AG10803 (cell line): ENCODE data around the gene IQGAP3.

Source experiments
- DNase-seq: peaks from one replicate; pipeline ENCODE4 v3.0.0; 2010; ENCODE audit warnings: low read depth
- H3K4me3 ChIP-seq: 2 replicates; pipeline ENCODE4 v1.5.1; 2011; ENCODE audit warnings: mild to moderate bottlenecking, low read length, control low read depth
- TF ChIP-seq, protein P1 (sequence below): conservative IDR thresholded peaks from 2 replicates; pipeline ENCODE4 v1.5.1; 2011; ENCODE audit warnings: mild to moderate bottlenecking, low read length, control low read depth, inconsistent platforms

The IQGAP3 gene

DNA sequence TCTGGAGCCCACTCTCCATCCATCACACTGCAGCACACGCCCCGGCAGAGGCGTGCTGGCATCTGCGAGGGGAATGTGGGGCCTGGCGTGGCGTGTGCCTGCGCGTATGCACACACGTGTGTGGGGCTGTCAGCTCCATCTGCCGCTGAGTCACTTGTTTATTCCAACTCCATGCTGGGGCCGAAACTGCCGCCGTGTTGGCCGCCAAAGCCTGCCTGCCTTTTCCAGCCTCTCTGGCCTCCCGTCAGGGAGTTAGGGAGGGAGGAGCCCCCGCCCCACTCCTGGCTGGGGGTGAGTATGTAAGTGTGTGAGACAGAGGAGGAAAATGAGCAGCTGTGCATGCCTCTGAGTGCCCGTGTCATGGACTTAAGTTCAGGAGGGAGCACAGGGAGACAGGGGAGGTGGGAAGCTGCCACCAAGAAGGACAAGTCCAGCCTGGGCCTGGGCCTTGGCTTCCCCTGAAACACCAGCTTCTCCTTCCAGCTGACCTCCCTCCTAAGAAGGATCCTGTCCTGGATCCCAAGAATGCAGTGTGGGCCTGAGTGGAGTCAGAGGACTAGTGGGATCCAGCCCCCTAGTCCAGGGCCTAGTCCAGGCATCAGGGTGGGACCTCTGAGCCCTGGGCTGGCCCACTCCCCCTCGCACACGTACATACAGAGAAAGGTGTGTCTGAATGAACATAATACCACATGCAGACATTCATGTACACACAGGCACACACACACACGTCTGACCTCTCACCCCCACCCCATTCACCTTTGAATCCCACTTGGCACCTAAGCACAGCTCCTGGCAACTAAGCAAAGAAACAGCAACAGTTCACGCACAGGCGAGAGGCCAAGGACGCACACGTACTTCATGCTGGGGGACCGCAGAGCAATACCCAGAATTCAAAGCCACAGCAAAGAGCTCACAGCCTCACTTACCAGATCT, 96.5 kb downstream of the IQGAP3 start:
- TF ChIP-seq, protein P1, sequence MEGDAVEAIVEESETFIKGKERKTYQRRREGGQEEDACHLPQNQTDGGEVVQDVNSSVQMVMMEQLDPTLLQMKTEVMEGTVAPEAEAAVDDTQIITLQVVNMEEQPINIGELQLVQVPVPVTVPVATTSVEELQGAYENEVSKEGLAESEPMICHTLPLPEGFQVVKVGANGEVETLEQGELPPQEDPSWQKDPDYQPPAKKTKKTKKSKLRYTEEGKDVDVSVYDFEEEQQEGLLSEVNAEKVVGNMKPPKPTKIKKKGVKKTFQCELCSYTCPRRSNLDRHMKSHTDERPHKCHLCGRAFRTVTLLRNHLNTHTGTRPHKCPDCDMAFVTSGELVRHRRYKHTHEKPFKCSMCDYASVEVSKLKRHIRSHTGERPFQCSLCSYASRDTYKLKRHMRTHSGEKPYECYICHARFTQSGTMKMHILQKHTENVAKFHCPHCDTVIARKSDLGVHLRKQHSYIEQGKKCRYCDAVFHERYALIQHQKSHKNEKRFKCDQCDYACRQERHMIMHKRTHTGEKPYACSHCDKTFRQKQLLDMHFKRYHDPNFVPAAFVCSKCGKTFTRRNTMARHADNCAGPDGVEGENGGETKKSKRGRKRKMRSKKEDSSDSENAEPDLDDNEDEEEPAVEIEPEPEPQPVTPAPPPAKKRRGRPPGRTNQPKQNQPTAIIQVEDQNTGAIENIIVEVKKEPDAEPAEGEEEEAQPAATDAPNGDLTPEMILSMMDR = no peak
- peak; percentile 91 for DNase-seq
- no peak overlapping the region for H3K4me3 ChIP-seq
